ENCODE measurements around the gene SRP68. TPM values are rescaled to one million over a fixed set of nuclear protein-coding genes. Genes with fewer than 3 reads are reported as not detected.

Gene SRP68
- total and polyA plus RNA-seq, 4 donors: 17.7 to 36.7 (median 28.7) TPM

DNA sequence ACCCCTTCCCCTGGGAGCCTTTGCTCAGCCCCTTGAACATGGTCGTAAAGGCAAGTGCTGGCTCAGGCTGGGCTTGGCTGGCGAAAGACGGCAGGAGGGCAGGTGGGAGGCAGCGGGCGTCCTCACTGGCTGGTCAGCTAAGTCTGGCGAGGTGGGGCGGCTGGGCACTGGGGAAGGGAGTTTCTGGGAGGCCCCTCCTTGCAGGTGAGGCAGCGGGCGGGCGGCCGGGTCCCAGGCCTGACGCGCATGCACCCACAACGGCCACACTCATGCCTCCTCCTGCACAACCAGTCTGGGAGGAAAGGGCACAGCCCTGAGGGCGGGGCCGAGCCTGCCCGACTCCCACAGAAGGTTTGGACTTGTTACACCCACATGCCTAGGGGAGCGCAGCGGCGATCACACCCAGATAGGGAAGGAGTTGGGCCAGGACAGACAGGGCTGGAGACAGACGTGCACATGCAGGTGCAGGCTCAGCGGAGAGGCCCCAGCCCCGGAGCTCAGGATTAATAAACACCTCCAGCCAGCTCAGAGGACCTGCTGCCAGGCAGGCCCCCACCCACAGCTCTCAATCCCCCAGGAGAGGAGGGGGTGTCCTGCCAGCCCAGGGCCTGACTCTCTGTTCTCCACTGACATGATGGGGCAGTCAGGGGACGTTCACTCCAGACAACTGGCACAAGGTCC, 45.0 kb downstream of the SRP68 start, which contains the start of gene EVPL:
EVPL (minus strand) TSS at position 148 of the 681 bp plus-strand sequence; CDS start at position 40, 108 bp downstream.
- WGBS: 85% methylated on average over 24 of the region's 24 CpGs
- Histone ChIP-seq H3K4me3 (ENCODE audit: low read depth in 1 of 3, low read length in 3 of 3) (no peak within 1 kb of the TSS), H3K27me3 (ENCODE audit: control insufficient read depth in 4 of 4, insufficient read depth in 4 of 4, low read length in 3 of 4) (no peaks in the 10 kb centered on the region), H3K36me3 (ENCODE audit: control insufficient read depth in 4 of 4, insufficient read depth in 3 of 4, low read depth in 1 of 4, low read length in 3 of 4) (no peaks in the 10 kb centered on the region), H3K4me1 (ENCODE audit: control insufficient read depth in 4 of 4, insufficient read depth in 4 of 4, low read length in 3 of 4) (peaks cover 0 to 3% (median 0%) of the 10 kb centered on the region in 4 donors), H3K9me3 (ENCODE audit: control insufficient read depth in 4 of 4, low read length in 3 of 4) (no peaks in the 10 kb centered on the region), H3K27ac (ENCODE audit: low read depth in 1 of 2, low read length in 2 of 2) (no peak within 1 kb of the TSS), H3K9ac (ENCODE audit: low read depth in 1 of 2, low read length in 2 of 2) (no peak within 1 kb of the TSS)
- no peak for TF ChIP-seq FOXA2 (IDR thresholded peaks at IDR 0.05)
- TF ChIP-seq, protein P1, sequence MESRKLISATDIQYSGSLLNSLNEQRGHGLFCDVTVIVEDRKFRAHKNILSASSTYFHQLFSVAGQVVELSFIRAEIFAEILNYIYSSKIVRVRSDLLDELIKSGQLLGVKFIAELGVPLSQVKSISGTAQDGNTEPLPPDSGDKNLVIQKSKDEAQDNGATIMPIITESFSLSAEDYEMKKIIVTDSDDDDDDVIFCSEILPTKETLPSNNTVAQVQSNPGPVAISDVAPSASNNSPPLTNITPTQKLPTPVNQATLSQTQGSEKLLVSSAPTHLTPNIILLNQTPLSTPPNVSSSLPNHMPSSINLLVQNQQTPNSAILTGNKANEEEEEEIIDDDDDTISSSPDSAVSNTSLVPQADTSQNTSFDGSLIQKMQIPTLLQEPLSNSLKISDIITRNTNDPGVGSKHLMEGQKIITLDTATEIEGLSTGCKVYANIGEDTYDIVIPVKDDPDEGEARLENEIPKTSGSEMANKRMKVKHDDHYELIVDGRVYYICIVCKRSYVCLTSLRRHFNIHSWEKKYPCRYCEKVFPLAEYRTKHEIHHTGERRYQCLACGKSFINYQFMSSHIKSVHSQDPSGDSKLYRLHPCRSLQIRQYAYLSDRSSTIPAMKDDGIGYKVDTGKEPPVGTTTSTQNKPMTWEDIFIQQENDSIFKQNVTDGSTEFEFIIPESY (IDR thresholded peaks at IDR 0.05): no peak
- TF ChIP-seq, protein P2, sequence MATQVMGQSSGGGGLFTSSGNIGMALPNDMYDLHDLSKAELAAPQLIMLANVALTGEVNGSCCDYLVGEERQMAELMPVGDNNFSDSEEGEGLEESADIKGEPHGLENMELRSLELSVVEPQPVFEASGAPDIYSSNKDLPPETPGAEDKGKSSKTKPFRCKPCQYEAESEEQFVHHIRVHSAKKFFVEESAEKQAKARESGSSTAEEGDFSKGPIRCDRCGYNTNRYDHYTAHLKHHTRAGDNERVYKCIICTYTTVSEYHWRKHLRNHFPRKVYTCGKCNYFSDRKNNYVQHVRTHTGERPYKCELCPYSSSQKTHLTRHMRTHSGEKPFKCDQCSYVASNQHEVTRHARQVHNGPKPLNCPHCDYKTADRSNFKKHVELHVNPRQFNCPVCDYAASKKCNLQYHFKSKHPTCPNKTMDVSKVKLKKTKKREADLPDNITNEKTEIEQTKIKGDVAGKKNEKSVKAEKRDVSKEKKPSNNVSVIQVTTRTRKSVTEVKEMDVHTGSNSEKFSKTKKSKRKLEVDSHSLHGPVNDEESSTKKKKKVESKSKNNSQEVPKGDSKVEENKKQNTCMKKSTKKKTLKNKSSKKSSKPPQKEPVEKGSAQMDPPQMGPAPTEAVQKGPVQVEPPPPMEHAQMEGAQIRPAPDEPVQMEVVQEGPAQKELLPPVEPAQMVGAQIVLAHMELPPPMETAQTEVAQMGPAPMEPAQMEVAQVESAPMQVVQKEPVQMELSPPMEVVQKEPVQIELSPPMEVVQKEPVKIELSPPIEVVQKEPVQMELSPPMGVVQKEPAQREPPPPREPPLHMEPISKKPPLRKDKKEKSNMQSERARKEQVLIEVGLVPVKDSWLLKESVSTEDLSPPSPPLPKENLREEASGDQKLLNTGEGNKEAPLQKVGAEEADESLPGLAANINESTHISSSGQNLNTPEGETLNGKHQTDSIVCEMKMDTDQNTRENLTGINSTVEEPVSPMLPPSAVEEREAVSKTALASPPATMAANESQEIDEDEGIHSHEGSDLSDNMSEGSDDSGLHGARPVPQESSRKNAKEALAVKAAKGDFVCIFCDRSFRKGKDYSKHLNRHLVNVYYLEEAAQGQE (IDR thresholded peaks at IDR 0.05): no peak
- TF ChIP-seq, protein P3, sequence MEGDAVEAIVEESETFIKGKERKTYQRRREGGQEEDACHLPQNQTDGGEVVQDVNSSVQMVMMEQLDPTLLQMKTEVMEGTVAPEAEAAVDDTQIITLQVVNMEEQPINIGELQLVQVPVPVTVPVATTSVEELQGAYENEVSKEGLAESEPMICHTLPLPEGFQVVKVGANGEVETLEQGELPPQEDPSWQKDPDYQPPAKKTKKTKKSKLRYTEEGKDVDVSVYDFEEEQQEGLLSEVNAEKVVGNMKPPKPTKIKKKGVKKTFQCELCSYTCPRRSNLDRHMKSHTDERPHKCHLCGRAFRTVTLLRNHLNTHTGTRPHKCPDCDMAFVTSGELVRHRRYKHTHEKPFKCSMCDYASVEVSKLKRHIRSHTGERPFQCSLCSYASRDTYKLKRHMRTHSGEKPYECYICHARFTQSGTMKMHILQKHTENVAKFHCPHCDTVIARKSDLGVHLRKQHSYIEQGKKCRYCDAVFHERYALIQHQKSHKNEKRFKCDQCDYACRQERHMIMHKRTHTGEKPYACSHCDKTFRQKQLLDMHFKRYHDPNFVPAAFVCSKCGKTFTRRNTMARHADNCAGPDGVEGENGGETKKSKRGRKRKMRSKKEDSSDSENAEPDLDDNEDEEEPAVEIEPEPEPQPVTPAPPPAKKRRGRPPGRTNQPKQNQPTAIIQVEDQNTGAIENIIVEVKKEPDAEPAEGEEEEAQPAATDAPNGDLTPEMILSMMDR (IDR thresholded peaks at IDR 0.05; ENCODE audit: low read depth, low read length, missing input control): no peak
- no peak for TF ChIP-seq SP1 (IDR thresholded peaks at IDR 0.05)
- no peak for TF ChIP-seq HNF4A (conservative IDR thresholded peaks at IDR 0.05)
- TF ChIP-seq GABPA (IDR thresholded peaks at IDR 0.05 in 1 of 2, conservative IDR thresholded peaks at IDR 0.05 in 1 of 2): no peak
- no peak for TF ChIP-seq RXRA (IDR thresholded peaks at IDR 0.05)
- TF ChIP-seq FOXA1 (IDR thresholded peaks at IDR 0.05): no peak
- TF ChIP-seq NR2F2 (IDR thresholded peaks at IDR 0.05): no peak
- TF ChIP-seq, protein P4, sequence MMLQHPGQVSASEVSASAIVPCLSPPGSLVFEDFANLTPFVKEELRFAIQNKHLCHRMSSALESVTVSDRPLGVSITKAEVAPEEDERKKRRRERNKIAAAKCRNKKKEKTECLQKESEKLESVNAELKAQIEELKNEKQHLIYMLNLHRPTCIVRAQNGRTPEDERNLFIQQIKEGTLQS (IDR thresholded peaks at IDR 0.05): no peak
- TF ChIP-seq EGR1 (IDR thresholded peaks at IDR 0.05; ENCODE audit: low read depth in 2 of 2): no peak
- TF ChIP-seq YY1 (IDR thresholded peaks at IDR 0.05): no peak
- no peak for TF ChIP-seq TAF1 (conservative IDR thresholded peaks at IDR 0.05)
- peak; percentile 57 for DNase-seq (ENCODE audit: low spot score)

DNA sequence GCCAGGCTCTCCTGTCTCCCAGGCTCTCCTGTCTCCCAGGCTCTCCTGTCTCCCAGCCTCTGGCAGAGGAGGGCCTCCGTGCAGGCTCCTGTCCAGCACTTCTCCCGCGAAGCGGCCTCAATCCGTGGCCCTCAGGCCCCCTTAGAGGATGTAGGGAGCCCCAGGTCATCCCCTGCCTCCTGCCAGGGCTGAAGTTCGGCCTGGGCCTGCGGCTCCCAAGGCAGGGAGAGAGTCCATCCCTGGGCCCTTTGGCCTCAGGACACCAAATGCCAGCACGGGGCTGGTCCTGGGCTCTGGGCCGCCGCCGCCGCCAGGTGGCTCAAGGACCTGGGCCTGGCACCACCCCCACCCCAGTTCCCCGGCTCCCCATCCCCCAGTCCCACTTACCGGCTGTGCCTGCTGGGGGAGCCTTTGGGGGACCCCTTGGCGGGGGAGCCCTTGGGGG, 45.6 kb downstream of the SRP68 start:
- Histone ChIP-seq H3K4me1 (ENCODE audit: control insufficient read depth in 4 of 4, insufficient read depth in 4 of 4, low read length in 3 of 4) (peaks cover 0 to 3% (median 0%) of the 10 kb centered on the region in 4 donors), H3K9ac (ENCODE audit: low read depth in 1 of 2, low read length in 2 of 2) (no peak overlapping the region), H3K36me3 (ENCODE audit: control insufficient read depth in 4 of 4, insufficient read depth in 3 of 4, low read depth in 1 of 4, low read length in 3 of 4) (no peaks in the 10 kb centered on the region), H3K9me3 (ENCODE audit: control insufficient read depth in 4 of 4, low read length in 3 of 4) (no peaks in the 10 kb centered on the region), H3K4me3 (ENCODE audit: low read depth in 1 of 3, low read length in 3 of 3) (no peak overlapping the region), H3K27me3 (ENCODE audit: control insufficient read depth in 4 of 4, insufficient read depth in 4 of 4, low read length in 3 of 4) (no peaks in the 10 kb centered on the region), H3K27ac (ENCODE audit: low read depth in 1 of 2, low read length in 2 of 2) (no peak overlapping the region)
- WGBS: 78% methylated on average over 15 of the region's 15 CpGs
- DNase-seq (ENCODE audit: low spot score): no peak
- TF ChIP-seq EGR1 (IDR thresholded peaks at IDR 0.05; ENCODE audit: low read depth in 2 of 2) (no peak), GABPA (IDR thresholded peaks at IDR 0.05 in 1 of 2, conservative IDR thresholded peaks at IDR 0.05 in 1 of 2) (no peak), FOXA1 (IDR thresholded peaks at IDR 0.05) (no peak), RXRA (IDR thresholded peaks at IDR 0.05) (no peak), FOXA2 (IDR thresholded peaks at IDR 0.05) (no peak), JUND (IDR thresholded peaks at IDR 0.05) (no peak), RAD21 (IDR thresholded peaks at IDR 0.05) (no peak), TAF1 (conservative IDR thresholded peaks at IDR 0.05) (no peak), NR2F2 (IDR thresholded peaks at IDR 0.05) (no peak)
- TF ChIP-seq, protein P2 (IDR thresholded peaks at IDR 0.05): no peak
- TF ChIP-seq, protein P5, sequence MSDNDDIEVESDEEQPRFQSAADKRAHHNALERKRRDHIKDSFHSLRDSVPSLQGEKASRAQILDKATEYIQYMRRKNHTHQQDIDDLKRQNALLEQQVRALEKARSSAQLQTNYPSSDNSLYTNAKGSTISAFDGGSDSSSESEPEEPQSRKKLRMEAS (IDR thresholded peaks at IDR 0.05): no peak
- TF ChIP-seq, protein P4 (IDR thresholded peaks at IDR 0.05): no peak
